ENCODE measurements around the gene NUFIP1.

GRCh38 chr13:44919104-44919804 lies 70.0 kb downstream of the NUFIP1 start:
- TF ChIP-seq, protein P1, sequence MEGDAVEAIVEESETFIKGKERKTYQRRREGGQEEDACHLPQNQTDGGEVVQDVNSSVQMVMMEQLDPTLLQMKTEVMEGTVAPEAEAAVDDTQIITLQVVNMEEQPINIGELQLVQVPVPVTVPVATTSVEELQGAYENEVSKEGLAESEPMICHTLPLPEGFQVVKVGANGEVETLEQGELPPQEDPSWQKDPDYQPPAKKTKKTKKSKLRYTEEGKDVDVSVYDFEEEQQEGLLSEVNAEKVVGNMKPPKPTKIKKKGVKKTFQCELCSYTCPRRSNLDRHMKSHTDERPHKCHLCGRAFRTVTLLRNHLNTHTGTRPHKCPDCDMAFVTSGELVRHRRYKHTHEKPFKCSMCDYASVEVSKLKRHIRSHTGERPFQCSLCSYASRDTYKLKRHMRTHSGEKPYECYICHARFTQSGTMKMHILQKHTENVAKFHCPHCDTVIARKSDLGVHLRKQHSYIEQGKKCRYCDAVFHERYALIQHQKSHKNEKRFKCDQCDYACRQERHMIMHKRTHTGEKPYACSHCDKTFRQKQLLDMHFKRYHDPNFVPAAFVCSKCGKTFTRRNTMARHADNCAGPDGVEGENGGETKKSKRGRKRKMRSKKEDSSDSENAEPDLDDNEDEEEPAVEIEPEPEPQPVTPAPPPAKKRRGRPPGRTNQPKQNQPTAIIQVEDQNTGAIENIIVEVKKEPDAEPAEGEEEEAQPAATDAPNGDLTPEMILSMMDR (IDR thresholded peaks at IDR 0.05): no peak
- TF ChIP-seq POLR2A (IDR thresholded peaks at IDR 0.05): no peak

Measured in right lobe of liver (tissue), 4 donors.